RCC 7860 (cell line): ENCODE measurements around the gene PCLO.
A peak's percentile ranks its signal among the peaks of the same experiment; 100 is the strongest.
"Not testable (repeated sequence)": the region's sequence is repeated elsewhere in the genome, so short reads cannot be mapped to it uniquely, and the experiment has no call there.

Experiments
- DNase-seq: peaks from one replicate; pipeline ENCODE4 v3.0.0-alpha.2; 2015; ENCODE audit warnings: low spot score
- FAIRE-seq: peaks from 2 replicates; lab custom pipeline; 2012; peaks lifted over from hg19 to GRCh38; lab: Jason Lieb, UNC

Gene PCLO

DNA sequence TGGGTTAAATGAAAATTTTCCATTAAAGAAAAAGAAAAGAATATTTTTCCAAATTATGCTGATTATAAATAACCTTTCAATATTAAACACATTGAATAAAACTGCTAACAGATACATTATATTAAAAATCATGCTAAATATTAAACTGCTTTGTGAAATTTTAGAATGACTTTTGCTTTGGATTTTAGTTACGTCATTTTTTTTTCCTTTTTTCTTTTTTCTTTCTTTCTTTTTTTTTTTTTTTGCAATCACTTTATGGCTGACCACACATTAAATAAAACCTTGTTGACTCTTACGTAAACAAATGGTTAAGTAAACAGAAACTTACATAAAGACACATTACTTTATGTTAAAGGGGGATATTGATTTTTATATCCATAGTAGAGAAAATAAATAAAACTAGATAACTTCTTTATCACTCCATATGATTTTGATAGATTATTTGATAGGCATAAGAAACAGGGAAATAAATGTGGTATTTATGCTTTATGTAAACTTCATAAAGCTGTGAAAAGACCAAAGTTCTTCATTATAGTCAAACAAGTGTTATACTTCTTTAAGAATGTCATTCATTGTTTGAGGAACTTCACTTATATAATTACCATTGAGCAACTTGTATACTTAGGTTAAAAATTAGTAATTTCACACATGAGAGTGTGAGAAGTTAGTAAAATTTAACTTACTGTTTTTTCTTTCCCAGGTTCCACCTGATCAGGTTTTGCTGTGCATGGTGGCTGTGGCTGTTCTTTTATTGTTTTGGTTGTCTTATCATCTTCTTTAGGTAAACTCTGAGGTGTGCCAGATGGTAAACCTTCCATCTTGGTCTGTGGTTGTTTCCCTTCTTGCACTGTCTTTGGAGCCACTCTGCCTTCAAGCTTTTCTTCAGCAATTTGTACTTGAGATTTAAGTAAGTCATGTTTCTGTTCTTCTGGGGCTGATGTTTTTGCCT, 197.3 kb downstream of the PCLO start:
- DNase-seq = no peak
- peak; percentile 35 for FAIRE-seq

- no peak for FAIRE-seq
- no peak for DNase-seq
Measured at GRCh38 chr7:82964150-82964882, 198.4 kb downstream of the PCLO start.

DNA sequence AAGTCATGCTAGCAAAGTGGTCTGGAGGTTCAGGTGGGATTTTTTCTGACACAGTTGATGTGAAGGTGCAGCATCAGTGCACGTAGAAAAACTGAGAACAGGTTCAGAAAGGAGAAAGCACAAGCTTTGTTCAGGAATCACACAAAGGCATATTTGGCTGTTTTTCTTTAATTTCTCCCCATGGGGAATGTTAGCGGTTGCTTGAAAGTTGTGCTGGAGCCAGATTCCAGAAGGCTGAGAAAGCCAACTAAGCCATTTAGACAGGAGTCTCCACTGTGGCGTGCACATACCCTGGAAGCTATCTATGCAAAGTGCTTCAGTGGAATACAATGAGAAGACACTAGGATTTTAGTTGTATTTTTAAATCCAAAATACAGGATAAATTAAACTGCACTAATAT, 201.4 kb downstream of the PCLO start:
- no peak for DNase-seq
- FAIRE-seq = no peak

DNA sequence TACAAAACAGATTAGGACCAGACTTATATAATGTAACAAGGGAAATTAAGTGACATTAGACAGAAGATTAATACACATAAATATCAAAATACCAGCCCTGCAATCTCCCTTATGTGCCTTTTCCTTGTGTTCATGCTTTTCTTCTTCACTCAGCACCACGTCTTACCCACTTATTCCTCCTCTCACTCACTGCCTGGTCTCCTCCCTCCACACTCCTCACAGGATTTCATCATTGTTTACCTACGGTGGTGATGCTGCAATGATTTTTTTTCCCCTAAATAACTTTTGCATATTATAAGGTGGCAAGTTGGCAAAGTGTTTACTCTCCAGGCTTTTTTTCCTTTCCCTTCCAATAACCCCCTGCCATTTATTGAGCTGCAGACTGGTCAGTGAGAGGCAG, 203.2 kb downstream of the PCLO start:
- DNase-seq (no peak), FAIRE-seq (no peak)

DNA sequence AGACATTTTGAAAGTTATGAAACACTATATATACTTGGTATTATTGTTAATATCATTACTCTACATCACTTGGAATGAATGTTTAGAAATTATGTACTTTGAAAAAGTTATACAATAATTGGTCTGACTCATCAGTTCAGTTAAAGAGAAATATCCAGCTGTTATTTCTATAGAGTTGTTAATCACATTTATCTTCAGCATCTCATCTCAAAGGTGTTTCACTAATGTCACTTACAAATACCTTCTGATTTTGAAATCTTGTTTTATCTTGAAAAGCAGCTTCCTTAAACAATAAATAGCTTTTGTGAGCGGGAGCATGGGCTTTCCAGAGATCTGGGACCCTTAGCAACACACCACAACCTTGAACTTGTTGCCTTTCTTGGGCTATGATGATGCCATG, 205.2 kb downstream of the PCLO start:
- FAIRE-seq = no peak
- no peak for DNase-seq

- FAIRE-seq = no peak
- no peak for DNase-seq
Measured at GRCh38 chr7:82953324-82954027, 209.2 kb downstream of the PCLO start.

- FAIRE-seq (no peak), DNase-seq (no peak)
Measured at GRCh38 chr7:82950436-82950835, 212.2 kb downstream of the PCLO start.

DNA sequence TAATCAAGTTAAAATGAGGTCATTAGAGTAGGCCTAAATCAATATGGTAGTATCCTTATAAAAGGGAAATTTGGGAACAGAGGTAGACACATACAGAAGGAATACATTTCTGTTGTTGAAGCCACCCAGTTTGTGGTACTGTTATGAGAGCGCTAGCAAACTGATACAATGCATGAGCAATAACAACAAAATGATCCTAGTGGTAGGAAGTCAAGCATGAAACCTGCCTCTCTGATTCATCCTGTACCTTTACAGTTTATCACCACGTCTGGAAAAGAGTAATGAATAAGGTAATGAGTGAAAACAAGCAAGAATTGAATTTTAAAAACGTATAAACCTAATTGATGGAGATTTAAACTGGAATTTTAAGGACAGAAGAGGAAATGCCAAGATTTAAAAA, 217.2 kb downstream of the PCLO start:
- peak; percentile 79 for FAIRE-seq

GRCh38 chr7:82945056-82945455, 217.6 kb downstream of the PCLO start:
- no peak for DNase-seq
- FAIRE-seq = no peak

More for the DNA sequence above, 217.2 kb downstream of the PCLO start:
- DNase-seq = peak; percentile 33

DNA sequence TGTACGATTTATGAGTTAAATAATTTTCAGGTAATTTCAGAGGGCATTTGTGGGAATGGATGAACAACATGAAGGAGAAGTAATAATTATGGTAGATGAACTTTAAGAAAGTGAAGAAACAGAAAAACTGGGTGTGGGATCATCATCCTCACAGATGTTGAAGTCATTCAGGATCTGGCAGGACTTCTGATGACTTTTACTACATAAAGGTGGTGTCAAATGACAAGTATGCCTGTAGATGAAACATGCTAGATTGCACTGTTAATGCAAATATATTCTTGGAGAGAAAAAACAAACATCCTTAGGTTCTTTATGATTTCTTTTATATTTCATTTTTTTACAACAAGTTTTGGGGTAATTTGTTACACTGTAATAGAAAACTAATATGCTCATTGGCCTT, 230.2 kb downstream of the PCLO start:
- DNase-seq (no peak), FAIRE-seq (no peak)

DNA sequence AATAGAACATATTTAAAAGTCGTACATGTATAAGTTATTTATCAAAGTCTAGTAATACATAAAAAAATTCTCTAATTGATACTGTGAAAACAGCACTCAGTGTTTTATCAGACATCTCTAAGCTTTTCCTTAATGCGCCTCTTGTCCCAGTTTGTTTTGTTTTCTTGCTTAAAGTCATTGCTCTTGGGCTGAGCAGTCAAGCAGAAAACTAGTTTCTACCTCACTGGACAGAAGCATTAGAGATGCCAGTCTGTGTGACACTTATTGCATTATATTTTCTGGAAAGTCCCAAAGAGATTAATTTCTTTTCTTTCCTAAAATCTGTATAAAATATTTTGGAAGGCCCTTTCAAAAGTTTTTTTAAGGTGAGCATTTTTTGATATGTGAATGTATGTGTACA, 236.2 kb downstream of the PCLO start:
- FAIRE-seq = peak; percentile 85
- peak; percentile 35 for DNase-seq

GRCh38 chr7:82925331-82925730, 237.4 kb downstream of the PCLO start:
- FAIRE-seq (no peak), DNase-seq (no peak)

- DNase-seq (no peak), FAIRE-seq (no peak)
Measured at GRCh38 chr7:82906502-82906901, 256.2 kb downstream of the PCLO start.

DNA sequence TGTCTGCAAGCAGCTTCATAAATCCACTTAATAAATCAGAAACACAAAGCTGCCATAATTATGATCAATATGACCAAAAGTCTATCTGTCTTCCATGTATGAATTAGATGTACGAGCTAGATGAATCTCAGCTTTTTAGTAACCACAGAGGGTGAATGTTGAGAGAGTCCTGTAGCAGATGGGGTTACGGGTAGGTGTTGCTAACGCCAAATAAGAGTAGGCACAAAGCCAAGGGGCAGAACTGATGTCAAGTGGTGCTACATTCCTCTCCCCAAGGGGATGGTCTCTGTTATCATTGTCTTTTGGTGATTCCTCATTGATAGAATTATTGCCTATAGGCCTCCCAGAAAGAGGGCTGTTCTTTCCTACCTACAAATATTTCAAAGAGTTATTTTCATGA, 257.8 kb downstream of the PCLO start:
- no peak for FAIRE-seq
- DNase-seq = no peak

GRCh38 chr7:82901098-82901497, 261.6 kb downstream of the PCLO start:
- not testable (repeated sequence) for FAIRE-seq, DNase-seq

DNA sequence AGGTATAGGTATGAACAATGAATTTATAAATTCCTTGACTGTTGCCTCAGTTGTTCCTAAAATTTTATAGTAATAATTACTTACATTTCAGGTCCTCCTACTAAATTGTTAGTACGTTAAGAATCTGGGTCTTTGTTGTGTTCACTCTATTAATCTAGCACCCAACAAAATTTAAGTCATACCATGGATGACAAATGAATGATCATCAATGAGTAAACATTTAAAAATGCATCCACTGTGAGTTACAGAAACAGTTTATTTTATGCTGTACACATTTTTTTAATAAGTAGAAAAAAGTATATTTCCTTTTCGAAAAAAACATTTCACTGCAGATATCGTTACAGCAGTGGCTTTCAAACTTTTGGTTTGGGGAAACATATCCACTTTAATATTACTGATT, 265.2 kb downstream of the PCLO start:
- DNase-seq (no peak), FAIRE-seq (no peak)

DNA sequence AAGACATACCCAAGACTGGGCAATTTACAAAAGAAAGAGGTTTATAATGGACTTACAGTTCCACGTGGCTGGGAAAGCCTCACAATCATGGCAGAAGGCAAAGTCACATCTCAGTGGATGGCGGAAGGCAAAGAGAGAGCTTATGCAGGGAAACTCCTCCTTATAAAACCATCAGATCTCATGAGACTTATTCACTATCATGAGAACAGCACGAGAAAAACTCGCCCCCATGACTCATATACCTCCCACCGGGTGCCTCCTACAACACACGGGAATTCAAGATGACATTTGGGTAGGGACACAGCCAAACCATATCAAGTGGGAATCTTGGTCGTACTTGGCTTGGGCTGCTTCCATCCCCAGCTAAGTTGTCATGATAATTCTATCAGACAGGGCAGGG, 268.3 kb downstream of the PCLO start:
- not testable (repeated sequence) for FAIRE-seq

DNA sequence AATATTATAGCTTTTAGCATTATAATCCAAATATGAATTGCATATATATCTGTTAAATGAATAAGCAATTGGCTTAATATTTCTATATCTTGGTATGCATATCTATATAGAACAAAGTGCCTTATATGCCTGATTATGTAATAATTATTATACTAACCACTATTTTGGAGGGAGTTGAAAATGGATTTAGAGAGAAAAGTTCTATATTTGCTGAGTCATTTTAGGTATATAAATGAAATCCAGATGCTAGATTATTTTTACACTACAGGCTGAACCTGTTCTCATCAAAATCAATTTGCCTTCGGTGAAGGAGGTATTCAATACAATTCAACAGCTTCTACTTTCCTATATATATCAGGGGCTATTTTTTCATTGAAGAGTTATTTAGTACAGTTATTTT, 276.4 kb downstream of the PCLO start:
- no peak for FAIRE-seq
- DNase-seq = no peak

More for the DNA sequence above, 268.3 kb downstream of the PCLO start:
- DNase-seq = not testable (repeated sequence)

DNA sequence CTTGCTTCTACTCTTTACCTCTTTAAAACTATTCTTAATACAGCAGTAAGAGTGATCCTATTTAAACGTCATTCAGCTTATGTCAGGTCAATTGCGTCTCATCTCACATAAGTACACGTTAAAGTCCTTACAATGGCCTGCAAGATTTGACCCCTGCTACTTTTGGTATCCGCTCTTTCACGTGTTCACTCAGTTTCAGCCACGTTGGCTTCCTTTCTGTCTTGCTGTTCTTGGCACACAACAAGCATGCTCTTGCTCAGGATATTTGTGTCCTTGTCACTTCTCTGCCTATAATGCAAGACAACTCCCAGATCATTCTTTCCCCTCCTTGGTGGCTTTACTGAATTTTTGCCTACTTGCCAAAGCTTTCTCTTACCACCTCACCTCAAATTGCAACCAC, 296.8 kb downstream of the PCLO start:
- no peak for DNase-seq
- FAIRE-seq = no peak

GRCh38 chr7:82859106-82859850, 303.4 kb downstream of the PCLO start:
- no peak for DNase-seq
- FAIRE-seq = no peak

DNA sequence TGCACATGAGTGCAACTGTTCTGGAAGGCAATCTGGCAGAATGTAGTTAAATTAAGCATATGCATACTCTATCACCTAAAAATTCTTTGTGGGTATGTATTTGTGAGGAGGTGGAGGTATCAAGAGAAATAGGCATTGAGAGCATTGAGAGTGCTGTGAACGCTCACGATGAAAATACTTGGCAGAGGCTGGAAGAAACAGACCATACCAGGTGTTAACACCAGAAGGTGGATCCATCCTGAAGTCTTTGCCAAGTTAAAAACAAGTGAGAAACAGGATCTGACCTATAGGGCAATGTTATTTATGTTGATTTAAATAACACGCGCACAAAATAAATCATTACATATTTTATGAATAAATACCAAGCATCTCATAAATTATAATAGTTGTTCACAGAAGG, 311.6 kb downstream of the PCLO start:
- no peak for DNase-seq
- FAIRE-seq = no peak
